Activated CD4-positive, alpha-beta T cell treated with anti-CD3 and anti-CD28 coated beads for 4 hours (primary cell): ENCODE measurements around the gene DNASE1.
A peak's percentile ranks its signal among the peaks of the same experiment; 100 is the strongest.
"Not testable (repeated sequence)": the region's sequence is repeated elsewhere in the genome, so short reads cannot be mapped to it uniquely, and the experiment has no call there.

Experiments
- DNase-seq, 2 donors: peaks; one replicate each; pipeline ENCODE4 v3.0.0-alpha.2; 2020

Gene DNASE1

DNA sequence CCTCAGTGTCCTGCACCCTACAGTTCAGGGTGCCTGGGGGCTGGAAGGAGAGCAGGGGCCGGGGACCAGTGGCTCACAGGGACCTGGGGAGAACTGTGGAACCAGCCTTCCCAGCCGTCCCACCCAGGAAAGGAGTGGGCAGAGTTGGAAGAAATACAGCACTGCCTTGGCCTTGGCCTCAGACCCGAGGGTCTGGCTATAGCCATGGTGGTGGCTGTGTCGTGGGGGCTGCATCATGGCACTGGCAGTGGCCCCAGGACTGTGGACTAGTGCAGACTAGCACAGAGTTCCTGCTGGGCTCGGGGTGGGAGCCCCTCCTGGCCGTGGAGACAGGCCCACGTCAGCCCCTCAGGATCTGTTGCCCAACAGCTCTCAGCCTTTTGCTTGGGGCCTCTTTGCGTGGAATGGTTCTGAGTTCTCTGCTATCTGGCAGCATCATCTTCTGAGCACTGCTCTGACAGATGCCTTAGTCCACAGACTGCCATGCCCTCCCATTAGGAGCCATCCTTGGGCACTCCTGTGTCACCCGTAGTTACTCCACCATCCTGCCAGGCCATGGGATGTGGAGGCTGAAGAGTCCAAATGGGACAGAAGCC, 12.6 kb upstream of the DNASE1 start:
- no peak for DNase-seq

DNA sequence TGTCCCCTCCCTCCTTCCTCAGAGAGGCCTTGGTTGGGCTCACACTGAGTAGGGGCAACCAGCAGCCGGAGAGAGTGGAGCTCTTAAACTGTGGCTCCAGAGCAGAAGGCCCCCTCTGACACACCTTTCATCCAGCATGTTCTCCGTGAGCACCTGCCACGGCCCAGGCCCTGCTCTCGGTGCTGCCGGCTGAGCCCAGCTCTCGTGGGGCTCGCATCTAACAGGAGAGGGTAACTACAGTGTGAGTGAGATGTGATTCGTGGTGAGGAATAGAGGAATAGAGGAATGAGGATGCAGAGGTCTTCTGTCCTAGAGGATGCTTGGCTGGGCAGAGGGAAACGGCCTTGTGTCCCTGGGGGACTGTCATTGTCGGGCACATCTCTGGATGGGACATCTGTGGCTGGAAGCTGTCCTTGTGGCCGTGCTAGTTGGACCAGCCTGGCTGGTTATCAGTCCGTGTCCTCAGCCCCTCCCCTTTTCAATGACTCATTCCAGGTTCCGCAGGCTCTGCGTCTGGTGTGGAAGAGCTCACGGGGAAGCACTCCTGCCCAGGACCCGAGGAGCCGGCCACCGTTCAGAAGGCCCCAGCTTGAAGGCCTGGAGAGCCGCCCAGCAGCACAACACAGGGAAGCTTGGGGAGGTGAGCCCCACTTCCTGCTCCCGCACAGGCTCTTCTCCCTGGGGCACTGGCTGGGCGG, 11.9 kb upstream of the DNASE1 start:
- DNase-seq, result no peak

DNA sequence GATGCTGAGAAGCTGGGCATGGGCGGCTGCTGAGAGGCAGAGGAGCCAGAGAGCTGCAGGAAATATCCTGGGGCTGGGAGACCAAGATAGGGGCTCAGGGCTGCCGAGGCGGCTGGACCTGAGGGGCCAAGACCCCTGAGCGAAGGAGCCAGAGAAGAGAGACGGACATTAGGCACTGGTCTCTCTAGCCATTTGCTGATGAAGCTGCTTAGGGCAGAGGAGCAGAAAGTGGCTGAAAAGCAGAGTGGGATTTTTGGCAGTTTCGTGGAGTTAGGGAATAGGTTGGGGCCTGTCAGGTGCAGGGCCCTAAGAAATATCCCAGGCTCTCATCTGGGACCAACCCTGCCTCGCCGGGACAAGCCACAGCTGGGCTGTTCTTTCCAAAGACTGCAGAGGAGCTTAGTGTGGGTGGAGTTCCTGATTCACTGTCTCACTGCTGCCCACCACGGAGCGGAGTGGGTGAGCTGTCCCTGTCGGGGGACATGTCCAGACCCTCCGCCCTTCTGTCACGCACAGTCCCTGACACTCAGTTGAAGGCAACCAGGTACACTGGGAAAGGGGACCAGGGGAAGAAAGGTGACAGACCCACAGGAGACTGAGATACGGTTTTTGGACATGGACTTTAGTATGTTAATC, 11.3 kb upstream of the DNASE1 start:
- no peak for DNase-seq

DNA sequence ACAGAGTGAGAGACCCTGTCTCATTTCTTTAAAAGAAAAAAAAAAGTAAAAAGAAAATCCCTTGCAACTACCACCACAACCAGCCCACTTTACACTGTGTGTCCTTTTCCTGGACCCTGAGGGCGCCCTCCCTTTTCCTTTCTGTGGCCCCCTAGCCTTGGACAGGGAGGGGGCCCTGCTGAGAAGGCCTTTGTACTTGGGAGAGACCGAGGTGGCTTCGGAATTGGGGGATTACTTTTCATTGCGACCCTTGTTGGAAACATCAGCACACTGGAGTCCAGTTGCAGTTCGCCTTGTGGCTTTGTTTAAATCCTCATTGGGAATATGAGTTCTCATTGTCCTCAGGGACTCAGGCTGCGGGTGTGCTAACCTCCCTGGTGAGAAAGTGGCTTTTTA, 9.4 kb upstream of the DNASE1 start:
- DNase-seq, result no peak

DNA sequence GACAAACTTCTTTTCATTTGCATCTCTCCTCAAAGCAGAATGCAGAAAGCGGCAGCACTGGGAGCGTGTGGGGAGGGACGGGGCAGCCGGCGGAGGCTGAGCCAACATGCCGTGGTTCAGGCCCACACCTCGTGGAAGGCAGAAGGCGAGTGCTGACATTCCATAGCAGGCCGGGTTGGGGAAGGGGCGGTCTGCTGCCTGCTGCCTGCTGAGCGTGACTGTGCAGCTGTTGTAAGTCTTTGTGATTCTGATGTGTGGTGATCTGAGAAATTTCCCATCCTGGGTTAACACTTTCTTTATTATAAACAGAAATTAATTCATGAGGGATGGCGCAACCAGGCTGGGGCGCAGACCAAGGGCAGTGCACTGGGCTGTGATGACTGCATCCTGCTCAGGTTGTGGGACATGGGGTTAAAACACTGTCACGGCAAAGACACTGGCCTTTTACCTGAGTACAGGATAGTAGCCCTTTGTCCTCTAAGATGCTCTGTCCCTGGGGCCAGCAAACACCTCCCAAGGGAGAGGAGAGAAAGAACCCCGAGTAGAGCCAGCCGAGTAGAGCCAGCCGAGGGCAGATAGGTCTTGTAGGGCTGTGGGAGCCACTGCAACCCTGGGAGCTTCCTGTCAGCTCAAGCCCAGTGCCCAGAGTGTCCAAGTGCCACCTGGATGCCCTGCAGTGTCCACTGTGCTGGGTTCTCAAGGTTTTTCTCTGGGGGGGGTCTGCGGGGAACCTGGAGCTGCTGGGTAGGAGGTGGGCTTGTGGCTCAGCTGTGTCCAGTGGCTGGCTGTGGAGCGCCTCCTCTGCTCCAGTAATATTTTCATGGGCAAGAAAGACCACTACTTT, 8.8 kb upstream of the DNASE1 start:
- no peak for DNase-seq

DNA sequence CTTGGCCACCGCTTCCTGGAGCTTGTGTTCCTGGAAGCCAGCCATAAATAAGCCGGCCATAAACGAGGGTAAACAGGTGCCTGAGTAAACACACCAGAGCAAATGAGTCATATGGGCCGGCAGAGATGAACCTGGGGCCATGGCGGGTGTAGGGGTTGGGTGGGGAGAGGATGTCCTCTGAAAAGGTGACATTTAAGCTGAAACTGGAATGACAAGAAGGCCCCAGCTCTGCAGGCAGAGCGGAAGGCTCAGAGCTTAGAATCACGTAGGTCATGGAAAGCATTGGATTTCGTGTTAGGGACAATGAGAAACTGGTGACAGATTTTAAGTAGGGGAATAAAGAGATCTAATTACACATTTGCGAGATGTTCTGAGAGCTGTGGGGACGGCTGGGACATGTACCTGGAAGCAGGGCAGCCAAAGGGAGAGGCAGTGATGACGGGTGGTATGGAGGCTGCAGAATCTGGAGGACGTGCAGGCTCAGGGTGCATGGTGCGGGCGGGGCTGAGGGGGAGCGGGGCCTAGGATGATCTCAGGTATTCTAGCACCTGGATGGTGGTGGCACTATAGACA, 8.1 kb upstream of the DNASE1 start:
- no peak for DNase-seq

DNA sequence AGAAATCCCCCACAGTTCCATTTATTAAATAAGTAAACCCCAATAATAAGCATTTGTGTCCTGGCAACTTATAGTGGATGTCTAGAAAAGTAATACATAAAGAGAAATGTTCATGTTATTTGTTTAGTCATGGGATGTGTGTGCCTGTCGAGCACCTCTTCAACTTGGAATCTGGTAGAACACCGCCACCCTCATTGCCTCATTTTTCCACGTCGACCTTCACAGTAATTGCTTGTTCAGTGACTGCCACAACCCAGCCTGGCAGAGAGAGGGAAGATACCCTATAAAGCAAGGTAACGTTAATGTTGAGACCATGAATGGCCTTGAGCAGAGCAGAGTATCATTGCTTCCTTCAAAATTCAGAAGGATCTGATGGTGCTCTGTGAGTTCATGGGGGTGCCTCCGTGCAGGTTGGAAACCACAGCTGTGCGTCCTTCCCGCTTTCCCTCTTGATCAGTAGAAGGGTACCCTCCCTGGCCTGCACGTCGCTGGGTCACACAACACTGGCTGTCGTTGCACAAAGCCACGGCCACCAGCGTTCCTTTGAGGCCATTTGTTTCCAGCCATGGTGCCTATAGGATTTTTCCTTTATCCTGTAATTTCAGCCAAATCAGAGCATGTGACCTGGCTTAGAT, 3.7 kb upstream of the DNASE1 start:
- no peak for DNase-seq

DNA sequence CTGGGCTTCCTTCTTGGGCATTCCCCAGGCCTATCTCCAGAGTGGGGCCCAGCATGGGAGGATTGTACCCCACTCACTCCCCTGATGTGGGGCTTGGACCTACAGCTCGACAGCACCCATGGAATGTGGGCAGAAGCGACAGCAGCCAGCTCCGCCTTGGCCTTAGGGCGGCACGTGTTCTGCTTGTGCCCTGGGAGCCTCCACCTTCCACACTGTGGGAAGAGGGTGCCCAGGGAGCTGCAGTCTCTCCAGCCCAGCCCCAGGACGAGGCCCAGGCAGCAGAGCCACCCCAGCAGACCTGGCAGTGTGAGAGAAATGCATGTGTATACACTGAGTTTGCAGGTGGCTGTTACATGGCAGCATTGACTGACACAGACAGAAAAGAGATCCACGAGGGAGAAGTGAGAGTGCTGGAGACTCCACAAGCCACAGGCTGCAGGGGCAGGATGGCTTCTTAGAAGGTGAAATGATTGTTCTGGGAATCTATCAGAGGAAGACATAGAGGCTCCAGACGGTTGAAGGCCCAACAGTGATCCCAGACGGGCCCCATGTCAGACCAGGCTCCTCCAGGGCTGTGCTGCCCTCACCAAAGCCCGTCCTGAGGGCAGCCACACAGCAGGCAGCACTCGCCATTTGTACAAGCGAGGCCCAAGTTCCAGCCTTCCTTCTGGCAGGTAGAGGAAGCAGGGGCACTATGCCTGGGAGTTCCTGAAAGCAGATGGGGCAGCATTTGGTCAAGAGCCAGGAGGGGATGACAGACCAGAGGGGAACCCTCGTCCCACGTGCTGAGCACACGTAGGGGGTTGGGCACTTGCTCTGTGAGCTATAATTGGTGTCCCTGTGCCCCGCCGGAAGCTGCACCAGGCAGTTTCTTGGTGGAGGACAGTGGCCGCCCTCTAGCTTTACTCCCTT, 2.8 kb upstream of the DNASE1 start:
- DNase-seq, result no peak

DNA sequence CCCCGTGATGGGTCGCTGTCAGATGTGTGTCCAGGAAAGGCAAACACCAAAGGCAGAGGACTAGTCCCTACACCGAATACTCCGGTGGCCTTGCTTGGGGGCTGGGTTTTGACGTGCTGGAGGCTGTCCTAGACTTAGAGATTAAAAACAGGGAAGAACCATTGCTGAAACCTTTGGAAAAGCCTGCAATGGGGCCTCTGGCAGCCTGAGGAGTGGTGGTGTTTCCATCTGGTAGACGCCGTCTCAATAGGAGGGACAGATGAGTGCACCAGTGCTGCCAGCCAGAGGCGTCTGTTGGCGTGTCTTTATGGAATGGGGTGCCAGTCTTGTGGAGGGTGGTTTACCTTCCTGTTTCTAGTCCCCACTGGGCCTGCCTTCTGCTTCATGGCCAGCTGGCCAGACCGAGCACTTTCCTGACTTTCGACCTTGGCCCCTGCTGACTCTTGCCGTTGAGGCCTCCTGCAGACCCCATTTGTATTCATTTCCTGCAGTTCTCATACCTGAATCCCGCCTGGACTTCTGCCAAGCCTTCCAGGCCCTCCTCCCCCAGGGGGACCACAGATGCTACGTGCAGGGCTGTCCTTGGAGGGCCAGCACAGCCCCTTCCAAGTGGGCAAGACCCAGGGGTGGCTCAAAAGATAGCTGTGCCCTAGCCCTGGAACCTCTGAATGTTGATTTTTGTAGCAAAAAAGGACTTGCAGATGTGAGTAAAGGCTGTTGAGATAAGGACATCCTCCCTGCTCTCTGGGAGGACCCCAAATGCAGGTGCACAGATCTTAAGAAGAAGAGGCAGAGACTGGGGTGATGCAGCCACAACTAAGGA, 1.9 kb upstream of the DNASE1 start:
- DNase-seq, result no peak

DNA sequence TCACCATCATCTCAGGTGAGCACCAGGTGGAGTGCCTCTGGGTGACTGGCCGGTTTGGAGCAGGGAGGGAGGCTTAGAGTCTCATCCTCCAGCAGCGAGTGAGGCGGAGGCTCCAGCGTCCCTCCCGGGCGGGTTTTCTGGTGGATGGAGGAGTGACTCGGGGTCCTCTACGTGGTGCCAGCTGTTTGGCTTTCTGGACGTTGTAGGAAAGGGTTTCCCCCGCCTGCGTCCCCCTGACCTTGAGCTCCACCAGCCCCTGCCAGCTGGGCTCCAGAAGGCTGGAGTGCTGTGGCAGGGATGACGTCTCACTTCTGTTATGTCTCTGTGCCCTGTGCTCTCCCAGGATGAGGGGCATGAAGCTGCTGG, 522 bp downstream of the DNASE1 start:
- no peak for DNase-seq

DNA sequence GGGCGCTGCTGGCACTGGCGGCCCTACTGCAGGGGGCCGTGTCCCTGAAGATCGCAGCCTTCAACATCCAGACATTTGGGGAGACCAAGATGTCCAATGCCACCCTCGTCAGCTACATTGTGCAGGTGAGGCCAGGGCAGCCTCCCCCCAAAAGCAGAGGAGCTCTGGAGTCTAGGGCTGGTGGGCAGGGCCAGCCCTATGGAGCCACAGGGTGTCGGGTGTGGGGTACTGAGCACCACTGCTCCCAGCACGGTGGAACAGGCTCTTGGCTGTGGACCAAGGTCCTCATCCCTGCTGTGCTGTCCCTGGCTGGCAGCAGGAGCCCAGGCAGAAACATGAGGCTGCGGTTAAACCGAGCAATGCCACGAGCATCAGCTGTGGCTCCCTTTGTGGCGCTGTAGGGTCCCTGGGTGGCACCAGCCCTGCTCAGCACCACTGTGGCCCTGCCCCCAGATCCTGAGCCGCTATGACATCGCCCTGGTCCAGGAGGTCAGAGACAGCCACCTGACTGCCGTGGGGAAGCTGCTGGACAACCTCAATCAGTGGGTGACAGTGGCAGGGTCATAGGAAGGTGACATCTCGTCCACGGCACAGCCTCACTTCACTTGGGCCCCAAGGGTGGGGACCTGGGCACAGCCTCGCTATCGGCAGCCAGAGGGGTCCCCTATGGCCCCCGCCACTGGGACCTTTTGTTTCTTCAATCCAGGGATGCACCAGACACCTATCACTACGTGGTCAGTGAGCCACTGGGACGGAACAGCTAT, 1.1 kb downstream of the DNASE1 start:
- DNase-seq, result no peak

DNA sequence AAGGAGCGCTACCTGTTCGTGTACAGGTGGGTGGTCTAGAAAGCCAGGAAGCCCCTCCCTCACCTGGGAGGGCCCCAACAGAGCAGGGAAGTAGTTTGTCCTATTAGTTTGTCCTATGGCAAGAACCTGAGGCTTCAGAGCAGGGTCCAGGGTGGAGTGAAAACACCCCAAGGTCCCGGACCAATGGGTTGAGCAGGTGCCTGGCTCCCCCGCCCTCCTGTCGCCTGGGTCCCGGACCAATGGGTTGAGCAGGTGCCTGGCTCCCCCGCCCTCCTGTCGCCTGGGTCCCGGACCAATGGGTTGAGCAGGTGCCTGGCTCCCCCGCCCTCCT, 1.6 kb downstream of the DNASE1 start:
- not testable (repeated sequence) for DNase-seq

DNA sequence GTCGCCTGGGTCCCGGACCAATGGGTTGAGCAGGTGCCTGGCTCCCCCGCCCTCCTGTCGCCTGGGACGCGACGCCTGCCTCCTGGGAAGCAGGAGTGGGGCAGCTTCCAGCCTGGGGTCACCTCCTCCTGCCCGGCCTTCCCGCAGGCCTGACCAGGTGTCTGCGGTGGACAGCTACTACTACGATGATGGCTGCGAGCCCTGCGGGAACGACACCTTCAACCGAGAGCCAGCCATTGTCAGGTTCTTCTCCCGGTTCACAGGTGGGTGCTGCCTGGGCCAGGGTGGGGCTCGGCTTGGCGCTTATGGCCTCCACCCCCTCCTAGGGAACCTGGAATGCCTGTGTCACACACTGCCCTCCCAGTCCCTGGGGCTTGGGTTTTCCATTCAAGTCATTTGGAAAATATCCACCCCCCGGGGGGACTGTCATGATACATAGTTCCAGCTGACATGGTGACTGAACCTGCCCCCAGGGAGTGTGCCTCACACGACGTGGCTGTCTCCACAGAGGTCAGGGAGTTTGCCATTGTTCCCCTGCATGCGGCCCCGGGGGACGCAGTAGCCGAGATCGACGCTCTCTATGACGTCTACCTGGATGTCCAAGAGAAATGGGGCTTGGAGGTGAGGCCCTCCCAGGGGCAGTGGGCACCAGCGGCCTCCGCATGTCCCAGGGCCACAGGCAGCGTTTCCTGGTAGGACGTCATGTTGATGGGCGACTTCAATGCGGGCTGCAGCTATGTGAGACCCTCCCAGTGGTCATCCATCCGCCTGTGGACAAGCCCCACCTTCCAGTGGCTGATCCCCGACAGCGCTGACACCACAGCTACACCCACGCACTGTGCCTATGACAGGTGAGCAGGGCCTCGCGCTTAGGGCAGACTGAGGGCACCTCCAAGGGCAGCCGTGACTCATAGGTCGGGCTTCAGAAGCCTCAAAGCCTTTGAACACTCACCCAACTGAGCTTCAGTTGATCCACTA, 2.3 kb downstream of the DNASE1 start:
- peak in 1 of 2 donors; percentile 47 for DNase-seq

DNA sequence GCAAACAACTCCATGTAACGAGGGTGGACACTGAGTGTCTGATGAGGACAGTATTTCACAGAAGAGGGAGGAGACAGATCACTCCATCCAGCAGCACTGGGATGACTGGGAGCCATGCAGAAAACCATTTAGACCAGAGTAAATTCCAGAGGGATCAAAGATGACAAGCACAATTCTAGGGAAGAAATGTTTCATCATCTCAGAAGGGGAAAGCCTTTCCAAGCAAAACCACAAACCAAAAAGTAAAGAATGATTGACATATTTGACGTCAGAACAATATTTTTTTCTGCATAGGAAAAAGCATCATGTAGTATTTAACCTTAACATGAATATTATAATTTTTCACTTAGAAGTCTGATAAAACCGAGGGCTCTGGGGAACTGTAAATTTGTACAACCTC, 4.8 kb downstream of the DNASE1 start:
- no peak for DNase-seq

DNA sequence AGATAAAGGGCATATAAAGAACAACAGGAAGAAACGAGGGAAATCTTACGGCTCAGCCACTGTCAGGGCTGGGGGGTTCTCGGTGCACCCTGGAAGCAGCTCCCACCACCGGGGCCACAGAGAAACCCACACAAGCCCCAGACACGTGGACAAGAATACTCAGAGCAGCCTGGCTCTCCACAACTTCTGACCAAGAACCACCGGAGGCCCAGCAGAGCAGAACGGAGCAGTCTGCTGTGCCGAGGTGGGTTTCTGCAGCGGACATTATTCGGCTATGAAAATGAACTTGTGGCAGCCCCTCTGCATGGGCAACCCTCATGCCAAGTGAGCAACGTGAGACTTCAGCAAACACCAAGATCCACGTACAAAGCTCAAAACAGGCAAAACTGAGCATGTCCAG, 6.8 kb downstream of the DNASE1 start:
- DNase-seq, result no peak

DNA sequence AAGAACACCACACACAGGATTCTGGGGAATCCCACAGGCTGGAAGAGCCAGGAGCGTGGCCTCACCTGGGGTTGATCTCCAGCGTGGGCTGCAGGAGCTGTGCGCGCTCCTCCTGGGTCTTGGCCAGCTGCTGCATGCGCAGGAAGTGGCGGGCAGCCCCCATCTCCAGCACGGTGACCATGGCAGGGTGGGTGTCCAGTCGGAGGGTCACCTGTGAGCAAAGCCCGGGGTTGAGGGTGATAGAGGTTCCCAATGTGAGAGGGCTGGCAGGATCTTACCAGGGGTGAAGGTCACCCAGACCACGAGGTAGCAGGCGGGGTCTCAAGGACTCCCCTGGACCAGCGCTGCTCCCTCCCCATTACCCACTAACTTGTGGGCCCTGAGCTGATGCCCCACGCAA, 7.4 kb downstream of the DNASE1 start:
- no peak for DNase-seq

DNA sequence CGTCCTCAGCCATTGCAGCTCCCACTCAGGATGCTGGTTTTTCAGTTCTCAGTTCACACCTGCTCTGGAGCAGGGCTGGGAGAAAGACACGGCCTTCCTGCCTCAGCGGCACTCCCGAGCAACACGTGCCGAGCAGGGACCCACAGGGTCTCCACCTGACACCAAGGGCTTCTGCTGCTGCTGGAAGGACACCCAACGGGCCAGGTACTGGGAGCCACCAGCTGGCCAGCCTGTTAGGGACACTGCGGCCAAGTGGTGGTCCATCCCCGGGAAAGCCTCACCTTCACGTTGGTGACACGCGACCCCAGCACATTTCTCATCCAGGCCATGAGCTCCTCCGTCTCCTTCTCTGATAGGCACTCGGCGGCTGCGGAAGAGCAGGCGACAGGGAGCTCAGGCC, 8.1 kb downstream of the DNASE1 start:
- DNase-seq, result no peak

DNA sequence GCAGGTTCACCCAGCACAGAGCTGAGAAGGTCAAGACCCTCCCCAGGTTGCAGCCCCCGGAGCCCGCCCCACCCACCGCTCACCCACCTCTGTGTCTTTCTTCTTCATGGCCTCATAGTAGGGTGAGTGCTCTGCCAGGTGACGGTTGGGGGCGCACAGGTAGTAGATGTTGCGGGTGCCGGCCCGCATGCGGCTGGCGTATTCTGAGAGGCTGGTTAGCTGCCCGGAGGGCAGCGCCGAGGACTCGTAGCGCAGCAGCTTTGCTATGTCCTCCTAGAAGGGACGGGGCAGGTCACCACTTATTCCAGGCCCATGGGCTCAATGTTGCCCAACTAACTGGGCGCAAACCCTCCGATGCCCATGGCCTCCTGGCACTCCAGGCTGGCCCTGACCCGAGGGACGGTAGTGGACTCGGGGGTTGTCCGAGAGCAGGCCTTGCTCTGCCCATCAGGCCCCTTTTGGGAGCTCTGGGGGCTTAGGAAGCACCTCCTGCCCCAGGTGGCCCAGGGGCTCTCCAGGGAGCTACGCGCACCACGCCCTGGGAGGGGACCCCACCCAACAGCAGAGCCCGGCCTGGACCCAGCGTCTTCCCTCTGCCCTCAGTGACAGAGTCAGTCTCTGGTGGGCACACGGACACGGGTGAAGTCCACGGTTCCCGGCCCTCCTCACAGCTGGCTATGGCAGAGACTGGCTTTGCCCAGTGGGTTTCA, 9.9 kb downstream of the DNASE1 start:
- DNase-seq, result no peak
